ENCODE measurements around the gene NAA25.

Gene NAA25

DNA sequence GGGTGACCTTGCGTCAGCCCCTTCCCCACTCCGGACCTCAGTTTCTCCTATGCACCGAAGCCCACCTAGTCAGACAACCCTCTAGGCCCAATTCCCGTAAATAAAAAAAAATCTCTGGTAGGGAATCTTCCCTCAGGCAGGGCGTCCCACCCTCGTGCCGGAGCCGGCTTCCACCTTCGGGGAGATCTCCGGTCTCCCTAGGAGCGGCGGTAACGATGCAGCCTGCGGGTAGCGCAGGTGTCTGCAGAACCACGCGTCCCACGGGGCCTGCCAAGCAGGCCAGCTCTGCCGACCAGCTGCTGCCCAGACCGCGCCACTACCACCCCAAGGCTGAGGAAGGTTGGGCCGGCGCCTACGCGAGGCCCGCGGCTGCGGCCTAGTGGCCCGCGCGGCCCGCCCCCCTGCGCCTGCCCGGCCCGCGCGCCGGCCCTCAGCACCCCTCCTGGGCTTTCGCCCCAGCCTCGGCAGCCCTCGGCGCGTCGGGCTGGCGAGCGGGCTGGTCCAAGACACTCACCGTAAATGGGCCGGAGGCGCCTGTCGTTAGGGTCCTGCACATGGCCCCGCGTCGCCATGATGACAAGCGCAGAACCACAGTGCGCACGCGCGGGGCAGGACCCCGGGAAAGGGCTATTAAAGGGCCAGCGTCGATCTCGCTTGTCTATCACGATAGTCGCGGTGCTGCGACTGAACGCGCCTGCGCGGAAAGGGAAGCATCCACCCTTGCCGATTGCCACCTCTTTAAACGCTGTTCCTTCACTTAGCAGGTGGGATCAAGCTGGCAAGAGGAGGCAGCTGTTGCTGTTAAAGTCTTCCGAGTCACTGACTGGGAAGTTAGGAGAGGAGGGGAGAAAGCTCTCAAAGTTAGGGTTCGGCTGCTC lies at the start of gene NAA25:
Gene NAA25 (minus strand): TSS at position 582 of the 878 bp plus-strand sequence. CDS start 10 bp downstream, at position 572.
- ATAC-seq: peak; percentile 89
- Mint-ChIP-seq H3K4me3 (peak within 1 kb of the TSS; percentile 94 to 95), H3K27me3 (no peaks in the 10 kb centered on the region), H3K4me1 (peaks cover 68% of the 10 kb centered on the region), H3K9me3 (no peaks in the 10 kb centered on the region), H3K27ac (peak within 1 kb of the TSS; percentile 99)
- DNase-seq: peak; percentile 86 to 87

- no peak for DNase-seq
- H3K4me3 Mint-ChIP-seq: no peak overlapping the region
Observed at GRCh38 chr12:112153893-112154219, 45.3 kb upstream of the NAA25 start.

DNA sequence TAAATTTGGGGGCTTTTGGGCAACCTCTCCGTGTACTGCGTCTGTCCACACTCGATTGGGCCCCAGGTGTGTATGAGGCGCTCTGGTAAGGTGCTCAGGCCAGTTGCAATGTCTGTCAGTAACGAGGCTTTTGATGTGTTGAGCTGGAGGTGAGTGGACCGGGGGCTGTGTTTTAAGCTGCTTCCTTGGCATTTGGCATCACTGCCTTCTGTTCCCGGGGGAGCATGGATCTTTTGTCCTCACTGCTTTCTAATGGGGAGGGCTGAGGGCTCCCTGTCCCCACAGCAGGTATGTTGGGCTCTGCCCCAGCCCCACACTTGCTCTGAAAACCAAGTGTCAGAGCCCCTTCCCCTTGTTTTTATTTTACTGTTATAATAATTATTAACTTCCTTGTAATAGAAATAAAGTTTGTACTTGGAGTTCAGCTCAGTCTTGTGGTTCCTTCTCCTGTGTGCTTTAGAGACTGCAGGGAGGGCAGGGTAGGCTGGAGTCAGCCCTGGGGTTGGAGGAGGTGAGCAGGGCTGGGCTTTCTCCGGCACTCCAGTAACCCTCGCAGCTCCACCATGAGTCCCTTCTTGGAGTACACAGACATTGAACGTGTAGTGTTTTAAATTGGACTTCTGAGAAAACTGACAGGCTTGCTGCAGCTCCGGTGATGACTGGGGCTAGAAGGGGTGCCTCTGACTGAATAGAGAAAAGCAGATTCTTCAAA lies 44.8 kb upstream of the NAA25 start:
- H3K4me3 Mint-ChIP-seq: no peak overlapping the region
- peak overlapping the region in 1 of 2 donors; percentile 45 for H3K27ac Mint-ChIP-seq
- no peak for ATAC-seq
- H3K4me1 Mint-ChIP-seq: peaks cover 19% of the 10 kb centered on the region
- peaks cover 21 to 26% of the 10 kb centered on the region in 2 donors for H3K9me3 Mint-ChIP-seq
- DNase-seq: no peak
- H3K27me3 Mint-ChIP-seq: no peaks in the 10 kb centered on the region

More at GRCh38 chr12:112153893-112154219, 45.3 kb upstream of the NAA25 start:
- Mint-ChIP-seq H3K4me1 (peaks cover 24% of the 10 kb centered on the region), H3K27me3 (no peaks in the 10 kb centered on the region), H3K9me3 (peaks cover 22 to 28% of the 10 kb centered on the region in 2 donors), H3K27ac (no peak overlapping the region)
- no peak for ATAC-seq

DNA sequence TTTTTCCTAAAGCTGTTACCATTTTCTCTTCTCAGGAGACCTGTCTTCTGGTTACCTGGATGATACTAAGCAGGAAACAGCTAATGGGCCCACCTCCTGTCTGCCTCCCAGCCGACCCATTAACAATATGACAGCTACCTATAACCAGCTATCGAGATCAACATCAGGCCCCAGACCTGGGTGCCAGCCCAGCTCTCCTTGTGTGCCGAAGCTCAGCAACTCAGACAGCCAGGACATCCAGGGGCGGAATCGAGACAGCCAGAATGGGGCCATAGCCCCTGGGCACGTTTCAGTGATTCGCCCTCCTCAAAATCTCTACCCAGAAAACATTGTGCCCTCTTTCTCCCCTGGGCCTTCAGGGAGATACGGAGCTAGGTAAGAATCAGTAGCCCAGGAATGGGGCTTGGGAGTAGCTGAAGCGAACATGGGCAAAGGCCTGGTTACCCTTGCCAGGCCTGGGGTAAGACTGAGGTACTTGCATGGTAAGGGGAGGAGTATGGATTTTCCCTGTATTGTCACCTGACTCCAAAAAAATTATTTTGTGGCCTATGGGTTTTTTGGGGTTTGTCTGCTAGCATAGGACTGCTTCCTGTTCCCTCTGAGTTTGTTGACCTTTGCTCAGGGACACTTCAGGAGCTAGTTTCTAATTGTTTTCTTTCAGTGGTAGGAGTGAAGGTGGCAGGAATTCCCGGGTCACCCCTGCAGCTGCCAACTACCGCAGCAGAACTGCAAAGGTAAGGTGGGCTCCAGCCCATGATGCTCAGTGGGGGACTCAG lies 43.4 kb upstream of the NAA25 start:
- DNase-seq (no peak), ATAC-seq (peak; percentile 42)
- Mint-ChIP-seq H3K27ac (peak overlapping the region; percentile 83 to 90), H3K27me3 (no peaks in the 10 kb centered on the region), H3K9me3 (peaks cover 10 to 13% of the 10 kb centered on the region in 2 donors), H3K4me1 (peaks cover 10% of the 10 kb centered on the region), H3K4me3 (no peak overlapping the region)

GRCh38 chr12:112149596-112149995 lies 41.0 kb upstream of the NAA25 start:
- no peak overlapping the region for H3K4me3 Mint-ChIP-seq
- DNase-seq: no peak
- H3K4me1 Mint-ChIP-seq: peaks cover 10% of the 10 kb centered on the region
- H3K27me3 Mint-ChIP-seq: no peaks in the 10 kb centered on the region
- peak overlapping the region; percentile 12 to 33 for H3K27ac Mint-ChIP-seq
- no peaks in the 10 kb centered on the region for H3K9me3 Mint-ChIP-seq
- no peak for ATAC-seq

DNA sequence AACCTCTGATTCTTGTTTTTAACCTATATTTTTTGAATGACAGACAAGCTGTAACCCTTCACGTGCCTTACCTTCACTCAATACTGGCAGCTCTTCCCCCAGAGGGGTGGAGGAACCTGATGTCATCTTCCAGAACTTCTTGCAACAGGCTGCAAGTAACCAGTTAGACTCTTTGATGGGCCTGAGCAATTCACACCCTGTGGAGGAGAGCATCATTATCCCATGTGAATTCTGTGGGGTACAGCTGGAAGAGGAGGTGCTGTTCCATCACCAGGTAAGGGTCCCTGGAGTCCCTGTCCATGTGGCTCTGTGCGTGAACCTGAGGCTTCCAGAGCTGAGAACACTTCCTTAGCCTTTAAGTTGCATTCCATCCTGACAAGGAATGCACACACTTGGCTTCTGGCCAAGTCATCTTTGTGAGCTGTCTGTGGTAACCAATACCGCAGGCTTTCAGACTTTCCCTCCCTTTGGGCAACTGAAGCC lies 39.5 kb upstream of the NAA25 start:
- H3K9me3 Mint-ChIP-seq: no peaks in the 10 kb centered on the region
- no peak for DNase-seq
- no peak overlapping the region for H3K4me3 Mint-ChIP-seq
- peaks cover 10% of the 10 kb centered on the region for H3K4me1 Mint-ChIP-seq
- H3K27ac Mint-ChIP-seq: peak overlapping the region; percentile 5 to 57
- no peak for ATAC-seq
- H3K27me3 Mint-ChIP-seq: no peaks in the 10 kb centered on the region

GRCh38 chr12:112146123-112146522 lies 37.5 kb upstream of the NAA25 start:
- Mint-ChIP-seq H3K4me3 (no peak overlapping the region), H3K4me1 (no peaks in the 10 kb centered on the region), H3K9me3 (no peaks in the 10 kb centered on the region), H3K27me3 (no peaks in the 10 kb centered on the region), H3K27ac (peak overlapping the region in 1 of 2 donors; percentile 65)
- DNase-seq (no peak), ATAC-seq (no peak)

GRCh38 chr12:112140728-112141127 lies 32.1 kb upstream of the NAA25 start:
- no peak for ATAC-seq
- Mint-ChIP-seq H3K4me3 (no peak overlapping the region), H3K27me3 (no peaks in the 10 kb centered on the region), H3K9me3 (no peaks in the 10 kb centered on the region), H3K27ac (peak overlapping the region in 1 of 2 donors; percentile 90), H3K4me1 (no peaks in the 10 kb centered on the region)
- no peak for DNase-seq

DNA sequence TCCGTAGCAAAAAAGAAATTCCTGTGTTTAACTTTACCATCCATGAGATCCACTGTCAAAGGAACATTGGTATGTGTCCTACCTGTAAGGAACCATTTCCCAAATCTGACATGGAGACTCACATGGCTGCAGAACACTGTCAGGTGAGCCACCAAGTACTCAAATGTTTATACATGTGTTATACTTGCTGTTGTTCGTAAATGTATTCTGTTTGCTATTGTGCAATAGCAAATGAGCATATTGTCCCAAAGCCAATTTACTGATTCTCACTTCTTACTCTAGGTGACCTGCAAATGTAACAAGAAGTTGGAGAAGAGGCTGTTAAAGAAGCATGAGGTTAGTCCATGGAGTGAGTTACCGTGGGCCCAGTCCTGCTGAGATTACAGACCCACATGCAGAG lies 26.1 kb upstream of the NAA25 start:
- H3K4me1 Mint-ChIP-seq: peaks cover 32% of the 10 kb centered on the region
- H3K27me3 Mint-ChIP-seq: no peaks in the 10 kb centered on the region
- ATAC-seq (no peak), DNase-seq (no peak)
- no peak overlapping the region for H3K27ac Mint-ChIP-seq
- no peaks in the 10 kb centered on the region for H3K9me3 Mint-ChIP-seq
- H3K4me3 Mint-ChIP-seq: no peak overlapping the region

GRCh38 chr12:112133418-112133817 lies 24.8 kb upstream of the NAA25 start:
- Mint-ChIP-seq H3K4me3 (no peak overlapping the region), H3K4me1 (peaks cover 45% of the 10 kb centered on the region), H3K27me3 (no peaks in the 10 kb centered on the region), H3K9me3 (no peaks in the 10 kb centered on the region), H3K27ac (no peak overlapping the region)
- DNase-seq: no peak
- no peak for ATAC-seq

DNA sequence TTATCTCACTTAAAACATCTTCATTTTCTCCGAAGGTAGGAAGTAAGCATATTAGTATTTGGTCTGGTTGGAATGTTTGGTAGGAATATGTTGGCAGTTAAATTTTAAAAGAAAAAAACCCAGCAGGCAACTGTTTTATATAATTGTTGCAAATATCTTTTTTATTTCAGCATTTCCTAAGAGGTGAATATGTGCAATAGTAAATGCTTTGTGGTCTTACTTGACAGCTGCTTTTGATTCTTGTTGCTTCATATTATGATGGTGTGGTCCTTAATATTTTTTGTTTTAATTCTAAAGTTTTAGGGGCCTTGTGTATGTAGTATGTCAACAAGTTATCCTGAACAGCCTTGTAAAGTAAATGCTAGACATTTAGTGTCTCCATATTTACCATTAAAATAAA lies 23.1 kb upstream of the NAA25 start:
- Mint-ChIP-seq H3K27me3 (no peaks in the 10 kb centered on the region), H3K27ac (peak overlapping the region; percentile 12 to 76), H3K9me3 (no peaks in the 10 kb centered on the region), H3K4me3 (peak overlapping the region; percentile 26 to 82), H3K4me1 (peaks cover 61% of the 10 kb centered on the region)
- DNase-seq: no peak
- no peak for ATAC-seq

- no peak for DNase-seq
- H3K27me3 Mint-ChIP-seq: no peaks in the 10 kb centered on the region
- H3K4me1 Mint-ChIP-seq: peaks cover 68% of the 10 kb centered on the region
- ATAC-seq: peak; percentile 88
- peak overlapping the region; percentile 86 to 89 for H3K27ac Mint-ChIP-seq
- H3K9me3 Mint-ChIP-seq: no peaks in the 10 kb centered on the region
- H3K4me3 Mint-ChIP-seq: peak overlapping the region; percentile 57 to 82
Observed at GRCh38 chr12:112130441-112130998, 21.9 kb upstream of the NAA25 start.

- DNase-seq (no peak), ATAC-seq (no peak)
- H3K9me3 Mint-ChIP-seq: no peaks in the 10 kb centered on the region
- peaks cover 57% of the 10 kb centered on the region for H3K4me1 Mint-ChIP-seq
- H3K4me3 Mint-ChIP-seq: peak overlapping the region; percentile 83 to 94
- no peaks in the 10 kb centered on the region for H3K27me3 Mint-ChIP-seq
- peak overlapping the region; percentile 24 to 67 for H3K27ac Mint-ChIP-seq
Observed at GRCh38 chr12:112126911-112127310, 18.3 kb upstream of the NAA25 start.

DNA sequence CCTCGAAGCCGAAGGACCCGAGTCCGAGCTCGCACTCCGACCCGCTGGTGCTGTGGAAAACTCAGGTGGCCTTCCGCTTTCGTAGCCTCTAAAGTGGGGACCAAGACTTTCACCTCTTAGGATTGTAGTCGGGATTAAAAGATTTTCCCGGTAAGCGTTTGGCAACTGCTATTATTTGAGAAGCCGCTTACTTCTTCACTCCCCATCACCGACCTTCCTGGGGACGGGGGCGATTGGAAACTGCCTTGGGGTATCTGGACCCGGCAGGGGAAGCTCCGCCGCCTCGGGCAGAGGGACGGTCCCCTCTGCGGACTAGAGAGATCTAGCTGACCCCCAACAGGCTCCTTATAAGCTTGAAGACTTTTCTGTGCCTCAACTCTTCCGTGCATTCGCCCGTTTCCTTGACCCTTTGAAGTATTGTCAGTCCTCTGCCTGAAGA lies 17.4 kb upstream of the NAA25 start:
- no peaks in the 10 kb centered on the region for H3K9me3 Mint-ChIP-seq
- H3K4me1 Mint-ChIP-seq: peaks cover 49% of the 10 kb centered on the region
- no peak for ATAC-seq
- H3K4me3 Mint-ChIP-seq: peak overlapping the region; percentile 83 to 94
- H3K27ac Mint-ChIP-seq: peak overlapping the region; percentile 67 to 96
- no peak for DNase-seq
- H3K27me3 Mint-ChIP-seq: no peaks in the 10 kb centered on the region
